ENCODE measurements around the gene LDB3.

The LDB3 gene

DNA sequence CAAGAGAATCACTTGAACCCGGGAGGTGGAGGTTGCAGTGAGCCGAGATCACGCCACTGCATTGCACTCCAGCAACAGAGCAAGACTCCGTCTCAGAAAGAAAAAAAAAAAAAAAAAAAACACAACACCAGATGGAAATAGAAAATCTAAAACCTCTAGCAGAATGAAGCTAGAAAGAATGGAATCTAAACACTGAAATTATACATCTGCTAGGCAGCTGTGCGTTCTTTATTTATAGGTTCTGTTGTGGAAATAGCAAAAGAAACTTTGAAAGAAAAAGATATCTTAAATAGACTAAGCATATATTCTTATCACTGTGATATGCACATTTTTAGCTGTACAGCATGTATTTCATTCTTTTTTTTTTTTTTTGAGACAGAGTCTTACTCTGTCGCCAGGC is 105.2 kb downstream of the LDB3 start:
- no peak for DNase-seq

DNA sequence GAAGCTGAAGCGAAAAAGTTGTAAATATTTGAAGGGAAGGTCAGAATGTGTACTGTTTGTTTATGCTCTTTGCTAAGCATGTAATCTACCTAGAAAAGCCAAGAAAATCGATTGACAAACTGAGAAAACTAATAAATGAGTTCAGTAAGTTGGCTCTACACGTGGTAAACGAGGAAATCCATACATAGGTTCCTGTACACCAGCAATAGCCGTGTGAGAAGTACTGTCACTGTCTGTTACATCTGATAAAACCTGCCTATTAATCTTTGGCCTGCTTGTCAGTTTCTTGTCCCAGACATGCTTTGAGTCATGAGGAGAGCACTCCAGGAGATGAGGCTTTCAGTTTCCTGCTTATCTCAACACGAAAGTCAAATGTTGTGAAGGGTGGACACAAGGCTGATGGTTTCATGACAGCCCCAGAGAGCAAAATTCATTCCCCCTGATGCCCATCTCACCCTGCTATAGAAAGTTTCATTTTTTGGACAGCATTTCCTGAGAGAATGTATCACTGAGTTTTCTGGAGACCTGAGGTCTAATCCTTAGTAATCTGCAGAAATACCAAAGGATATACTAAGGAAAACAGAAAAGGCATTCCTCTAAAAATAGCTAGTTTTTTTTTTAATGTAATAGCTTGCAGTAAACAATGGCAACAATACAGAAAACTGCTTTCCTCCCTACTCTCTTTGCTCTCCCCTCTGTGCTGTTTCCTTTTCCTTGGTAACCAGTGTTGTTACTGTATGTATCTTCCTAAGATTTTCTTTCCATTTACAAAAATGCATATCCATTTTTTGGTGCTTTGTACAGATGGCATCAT is 107.0 kb downstream of the LDB3 start:
- no peak for DNase-seq

- no peak for DNase-seq
Measured at GRCh38 chr10:86775870-86776180, 107.5 kb downstream of the LDB3 start.

DNA sequence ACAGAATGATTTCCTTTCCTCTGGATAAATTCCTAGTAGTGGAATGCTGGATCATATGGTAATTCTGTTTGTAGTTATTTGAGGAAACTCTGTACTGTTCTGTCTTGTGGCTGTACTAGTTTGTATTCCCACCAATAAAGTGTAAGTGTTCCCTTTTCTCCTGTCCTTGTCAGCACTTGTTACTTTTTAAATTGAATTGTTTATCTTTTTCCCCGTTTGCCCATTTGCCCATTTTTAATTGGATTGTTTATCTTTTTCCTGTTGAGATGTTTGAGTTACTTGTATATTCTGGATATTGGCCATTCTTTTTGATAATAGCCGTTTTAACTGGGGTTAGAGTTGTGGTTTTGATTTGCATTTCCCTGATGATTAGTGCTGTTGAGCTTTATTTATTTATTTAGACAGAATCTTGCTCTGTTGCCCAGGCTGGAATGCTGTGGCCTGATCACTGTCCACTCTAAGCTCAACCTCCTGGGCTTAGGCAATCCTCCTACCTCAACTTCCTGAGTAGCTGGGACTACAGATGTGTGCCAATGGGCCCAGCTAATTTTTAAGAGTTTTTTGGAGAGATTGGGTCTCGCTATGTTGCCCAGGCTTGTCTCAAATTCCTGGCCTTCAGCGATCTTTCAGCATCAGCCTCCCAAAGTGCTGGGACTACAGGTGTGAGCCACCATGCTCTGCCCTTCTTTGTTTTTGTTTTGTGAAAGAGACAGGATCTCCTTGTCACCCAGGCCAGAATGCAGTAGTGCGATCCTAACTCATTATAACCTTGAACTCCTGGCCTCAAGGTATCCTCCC is 111.1 kb downstream of the LDB3 start:
- DNase-seq = no peak

GRCh38 chr10:86782701-86783418 is 114.5 kb downstream of the LDB3 start:
- no peak for DNase-seq

DNA sequence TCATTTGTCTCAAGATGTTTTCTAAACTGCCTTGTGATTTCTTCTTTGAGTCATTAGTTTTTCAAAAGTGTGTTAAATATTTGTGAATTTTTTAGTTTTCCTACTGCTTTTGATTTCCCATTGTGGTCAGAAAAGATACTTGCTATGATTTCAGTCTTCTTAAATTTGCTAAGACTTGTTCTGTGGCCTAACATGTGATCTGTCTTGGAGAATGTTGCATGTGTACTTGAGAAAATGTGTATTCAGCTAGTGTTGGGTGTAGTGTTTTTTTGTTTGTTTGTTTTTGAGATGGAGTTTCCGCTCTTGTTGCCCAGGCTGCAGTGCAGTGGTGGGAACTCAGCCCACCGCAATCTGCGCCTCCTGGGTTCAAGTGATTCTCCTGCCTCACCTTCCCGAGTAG is 116.7 kb downstream of the LDB3 start:
- DNase-seq = no peak

All from stimulated activated CD4-positive, alpha-beta T cell treated with anti-CD3 and anti-CD28 coated beads, Interleukin-12 subunit alpha, Interleukin-12 subunit beta, amount 100 ng/mL, for 4 hours (primary cell).